ENCODE results near the gene UGT1A5.

- TF ChIP-seq CTCF (CRISPR knock-in tag; IDR thresholded peaks at IDR 0.05) (no peak), NCOA1 (CRISPR knock-in tag; IDR thresholded peaks at IDR 0.05) (no peak), TARDBP (CRISPR knock-in tag; IDR thresholded peaks at IDR 0.05) (no peak), ZNF335 (CRISPR knock-in tag; IDR thresholded peaks at IDR 0.05) (no peak), SKI (IDR thresholded peaks at IDR 0.05; ENCODE audit: partially characterized antibody) (no peak)
- TF ChIP-seq, protein P1, sequence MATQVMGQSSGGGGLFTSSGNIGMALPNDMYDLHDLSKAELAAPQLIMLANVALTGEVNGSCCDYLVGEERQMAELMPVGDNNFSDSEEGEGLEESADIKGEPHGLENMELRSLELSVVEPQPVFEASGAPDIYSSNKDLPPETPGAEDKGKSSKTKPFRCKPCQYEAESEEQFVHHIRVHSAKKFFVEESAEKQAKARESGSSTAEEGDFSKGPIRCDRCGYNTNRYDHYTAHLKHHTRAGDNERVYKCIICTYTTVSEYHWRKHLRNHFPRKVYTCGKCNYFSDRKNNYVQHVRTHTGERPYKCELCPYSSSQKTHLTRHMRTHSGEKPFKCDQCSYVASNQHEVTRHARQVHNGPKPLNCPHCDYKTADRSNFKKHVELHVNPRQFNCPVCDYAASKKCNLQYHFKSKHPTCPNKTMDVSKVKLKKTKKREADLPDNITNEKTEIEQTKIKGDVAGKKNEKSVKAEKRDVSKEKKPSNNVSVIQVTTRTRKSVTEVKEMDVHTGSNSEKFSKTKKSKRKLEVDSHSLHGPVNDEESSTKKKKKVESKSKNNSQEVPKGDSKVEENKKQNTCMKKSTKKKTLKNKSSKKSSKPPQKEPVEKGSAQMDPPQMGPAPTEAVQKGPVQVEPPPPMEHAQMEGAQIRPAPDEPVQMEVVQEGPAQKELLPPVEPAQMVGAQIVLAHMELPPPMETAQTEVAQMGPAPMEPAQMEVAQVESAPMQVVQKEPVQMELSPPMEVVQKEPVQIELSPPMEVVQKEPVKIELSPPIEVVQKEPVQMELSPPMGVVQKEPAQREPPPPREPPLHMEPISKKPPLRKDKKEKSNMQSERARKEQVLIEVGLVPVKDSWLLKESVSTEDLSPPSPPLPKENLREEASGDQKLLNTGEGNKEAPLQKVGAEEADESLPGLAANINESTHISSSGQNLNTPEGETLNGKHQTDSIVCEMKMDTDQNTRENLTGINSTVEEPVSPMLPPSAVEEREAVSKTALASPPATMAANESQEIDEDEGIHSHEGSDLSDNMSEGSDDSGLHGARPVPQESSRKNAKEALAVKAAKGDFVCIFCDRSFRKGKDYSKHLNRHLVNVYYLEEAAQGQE (IDR thresholded peaks at IDR 0.05; ENCODE audit: borderline replicate concordance in 1 of 2, low read depth in 1 of 2, low read length in 2 of 2), result no peak
These were observed 6.7 kb upstream of the UGT1A5 start for GRCh38 chr2:233705911-233706506.

Measured in HepG2 (cell line).